Neural crest cell (in vitro differentiated cells): ENCODE results near the gene VCX2. TPM values are rescaled to one million over a fixed set of nuclear protein-coding genes. Genes with fewer than 3 reads are reported as not detected.
"Not testable (repeated sequence)": the region's sequence is repeated elsewhere in the genome, so short reads cannot be mapped to it uniquely, and the experiment has no call there.

Experiments
- DNase-seq: peaks from one replicate; pipeline ENCODE4 v3.0.0; 2021; ENCODE audit warnings: low read depth, mixed read lengths, low spot score
- H3K27ac Mint-ChIP-seq: one replicate; pipeline ENCODE4 v1.8.0; 2021; ENCODE audit warnings: mild to moderate bottlenecking, mixed read lengths; ENCODE audit not compliant: unreplicated experiment
- H3K27me3 Mint-ChIP-seq: 2 replicates; pipeline ENCODE4 v1.8.0; 2021; ENCODE audit warnings: low read depth, mild to moderate bottlenecking, mixed read lengths
- H3K36me3 Mint-ChIP-seq: 2 replicates; pipeline ENCODE4 v1.8.0; 2021; ENCODE audit warnings: low read depth, mild to moderate bottlenecking, mixed read lengths
- H3K4me1 Mint-ChIP-seq: 2 replicates; pipeline ENCODE4 v1.8.0; 2021; ENCODE audit warnings: mixed read lengths
- H3K4me3 Mint-ChIP-seq: one replicate; pipeline ENCODE4 v1.8.0; 2021; ENCODE audit warnings: mild to moderate bottlenecking, mixed read lengths
- H3K9me3 Mint-ChIP-seq: 2 replicates; pipeline ENCODE4 v1.8.0; 2021; ENCODE audit warnings: mixed read lengths
- long read RNA-seq: library from polyadenylated mRNA; unstranded; transcript quantifications from one replicate; pipeline ENCODE4 v2.0.0, GENCODE V29; 2020
- total RNA-seq: library from RNA; stranded (reverse); gene quantifications from 2 replicates; pipeline ENCODE4 v1.2.1, GENCODE V29; 2021
- TF ChIP-seq, protein P1 (sequence below): fragments of 200-600 bp; sonication (generic); conservative IDR thresholded peaks from 2 replicates; pipeline ENCODE4 v1.5.0; 2021; ENCODE audit warnings: antibody characterized with exemption, mild to moderate bottlenecking

VCX2 gene
- total RNA-seq, result not detected in 2 replicates
- long read RNA-seq, result 0 reads

DNA sequence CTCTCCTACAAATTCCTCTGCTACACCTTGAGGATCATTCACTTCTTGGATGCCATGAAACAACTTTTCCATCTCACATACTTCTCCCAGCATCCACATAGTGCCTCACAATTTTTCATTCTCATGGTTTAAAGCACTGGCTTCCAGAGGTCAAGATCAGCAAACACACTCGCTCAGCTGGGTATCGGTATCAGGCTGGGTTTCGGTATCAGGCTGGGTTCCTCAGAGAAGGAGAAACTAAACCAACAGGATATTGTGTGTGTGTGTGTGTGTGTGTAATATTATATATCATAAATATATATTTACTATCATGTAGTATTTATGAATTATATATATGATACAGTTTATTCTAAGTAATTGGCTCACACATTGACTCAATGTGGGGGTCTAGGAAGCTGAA lies at the start of gene VCX2:
TSS of gene VCX2 (minus strand) at position 99 of the 400 bp plus-strand sequence. CDS start 624 bp downstream, outside the sequence.
- H3K4me1 Mint-ChIP-seq, H3K27me3 Mint-ChIP-seq, H3K27ac Mint-ChIP-seq, H3K36me3 Mint-ChIP-seq, H3K9me3 Mint-ChIP-seq, DNase-seq, H3K4me3 Mint-ChIP-seq: not testable (repeated sequence)

GRCh38 chrX:8204943-8205342 lies 33.9 kb upstream of the VCX2 start:
- TF ChIP-seq, protein P1, sequence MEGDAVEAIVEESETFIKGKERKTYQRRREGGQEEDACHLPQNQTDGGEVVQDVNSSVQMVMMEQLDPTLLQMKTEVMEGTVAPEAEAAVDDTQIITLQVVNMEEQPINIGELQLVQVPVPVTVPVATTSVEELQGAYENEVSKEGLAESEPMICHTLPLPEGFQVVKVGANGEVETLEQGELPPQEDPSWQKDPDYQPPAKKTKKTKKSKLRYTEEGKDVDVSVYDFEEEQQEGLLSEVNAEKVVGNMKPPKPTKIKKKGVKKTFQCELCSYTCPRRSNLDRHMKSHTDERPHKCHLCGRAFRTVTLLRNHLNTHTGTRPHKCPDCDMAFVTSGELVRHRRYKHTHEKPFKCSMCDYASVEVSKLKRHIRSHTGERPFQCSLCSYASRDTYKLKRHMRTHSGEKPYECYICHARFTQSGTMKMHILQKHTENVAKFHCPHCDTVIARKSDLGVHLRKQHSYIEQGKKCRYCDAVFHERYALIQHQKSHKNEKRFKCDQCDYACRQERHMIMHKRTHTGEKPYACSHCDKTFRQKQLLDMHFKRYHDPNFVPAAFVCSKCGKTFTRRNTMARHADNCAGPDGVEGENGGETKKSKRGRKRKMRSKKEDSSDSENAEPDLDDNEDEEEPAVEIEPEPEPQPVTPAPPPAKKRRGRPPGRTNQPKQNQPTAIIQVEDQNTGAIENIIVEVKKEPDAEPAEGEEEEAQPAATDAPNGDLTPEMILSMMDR, result no peak
- no peaks in the 10 kb centered on the region for H3K27me3 Mint-ChIP-seq
- H3K27ac Mint-ChIP-seq, result no peak overlapping the region
- H3K4me3 Mint-ChIP-seq, result no peak overlapping the region
- H3K4me1 Mint-ChIP-seq, result peaks cover 5% of the 10 kb centered on the region
- peaks cover 2% of the 10 kb centered on the region for H3K9me3 Mint-ChIP-seq
- H3K36me3 Mint-ChIP-seq, result no peaks in the 10 kb centered on the region
- DNase-seq, result no peak

- Mint-ChIP-seq H3K27ac (no peak overlapping the region), H3K36me3 (no peaks in the 10 kb centered on the region), H3K4me1 (peaks cover 5% of the 10 kb centered on the region), H3K4me3 (no peak overlapping the region), H3K27me3 (no peaks in the 10 kb centered on the region), H3K9me3 (peaks cover 2% of the 10 kb centered on the region)
- TF ChIP-seq, protein P1, result no peak
- DNase-seq, result no peak
Observed at GRCh38 chrX:8204169-8204935, 33.3 kb upstream of the VCX2 start.

- no peak overlapping the region for H3K27ac Mint-ChIP-seq
- no peaks in the 10 kb centered on the region for H3K27me3 Mint-ChIP-seq
- H3K36me3 Mint-ChIP-seq, result no peaks in the 10 kb centered on the region
- H3K9me3 Mint-ChIP-seq, result peaks cover 2% of the 10 kb centered on the region
- TF ChIP-seq, protein P1, result no peak
- H3K4me1 Mint-ChIP-seq, result peaks cover 5% of the 10 kb centered on the region
- H3K4me3 Mint-ChIP-seq, result no peak overlapping the region
- DNase-seq, result no peak
Observed at GRCh38 chrX:8201896-8202331, 30.8 kb upstream of the VCX2 start.

- Mint-ChIP-seq H3K4me3 (no peak overlapping the region), H3K9me3 (peaks cover 5% of the 10 kb centered on the region), H3K4me1 (peaks cover under 1% of the 10 kb centered on the region), H3K27me3 (no peaks in the 10 kb centered on the region), H3K36me3 (no peaks in the 10 kb centered on the region), H3K27ac (no peak overlapping the region)
- DNase-seq, result no peak
- TF ChIP-seq, protein P1, result no peak
Observed at GRCh38 chrX:8196776-8197175, 25.7 kb upstream of the VCX2 start.

DNA sequence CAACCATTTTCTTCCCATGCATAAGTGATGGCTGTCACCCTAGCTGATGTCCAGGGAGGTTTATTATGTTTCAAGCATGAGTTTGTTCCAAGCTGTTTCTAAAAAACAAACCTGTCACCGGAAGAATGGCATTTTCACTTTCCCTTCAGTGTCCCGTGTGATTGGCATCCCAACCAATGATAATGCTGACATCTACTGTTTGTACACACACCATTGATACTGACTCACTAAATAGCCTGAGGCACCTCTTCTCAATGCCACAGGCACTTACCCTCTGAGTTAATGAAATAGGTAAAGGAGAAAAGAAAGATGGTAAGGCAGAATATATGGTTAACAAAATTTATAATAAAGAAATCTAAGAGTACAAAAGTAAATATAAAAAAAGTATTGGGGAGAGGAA lies 23.1 kb upstream of the VCX2 start:
- Mint-ChIP-seq H3K27ac (no peak overlapping the region), H3K4me3 (no peak overlapping the region), H3K27me3 (peaks cover 3% of the 10 kb centered on the region), H3K9me3 (peaks cover 2% of the 10 kb centered on the region), H3K36me3 (no peaks in the 10 kb centered on the region), H3K4me1 (no peaks in the 10 kb centered on the region)
- TF ChIP-seq, protein P1, result no peak
- DNase-seq, result no peak
